ENCODE data around the gene CHMP1A. TPM values are rescaled to one million over a fixed set of nuclear protein-coding genes. Genes with fewer than 3 reads are reported as not detected.

CHMP1A gene
- total and polyA plus RNA-seq, 2 experiments from 2014 or later: 42.3 to 81.9 TPM

DNA sequence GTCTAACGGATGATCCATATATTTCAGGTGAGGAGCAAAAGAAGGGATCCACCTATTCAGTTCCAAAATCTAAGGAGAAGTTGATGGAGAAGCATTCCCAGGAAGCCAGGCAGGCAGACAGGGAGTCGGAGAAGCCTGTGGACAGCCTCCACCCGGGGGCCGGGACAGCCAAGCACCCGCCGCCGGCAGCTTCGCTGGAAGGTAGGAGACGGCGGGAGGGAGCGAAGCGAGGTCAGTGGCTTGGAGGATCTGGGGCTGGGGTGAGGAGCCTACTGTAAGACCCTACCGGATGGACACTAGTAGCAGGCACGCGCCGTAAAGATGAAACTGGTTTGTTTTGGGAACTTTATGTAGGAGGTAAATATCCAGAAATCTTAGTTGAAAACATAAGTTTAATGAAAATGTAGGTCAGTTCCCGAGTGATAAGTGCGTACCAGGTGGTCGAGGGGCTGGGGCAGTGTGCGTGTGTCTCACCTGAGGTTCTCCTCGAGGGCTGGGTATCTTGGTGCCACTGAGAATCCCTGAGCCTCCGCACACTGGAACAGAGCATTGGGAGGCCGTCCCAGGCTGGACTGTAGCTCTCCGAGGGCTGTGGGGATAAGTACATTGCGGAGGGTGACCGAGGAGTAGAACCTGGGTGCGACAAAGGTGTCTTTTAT, 842 bp upstream of the CHMP1A start:
- peaks cover 4% of the 10 kb centered on the region; the same call in 1 of the 2 replicates for H4K20me1 ChIP-seq (replicated peaks; ENCODE audit: insufficient read depth)
- TF ChIP-seq NANOG (IDR thresholded peaks at IDR 0.05; ENCODE audit: borderline replicate concordance) (no peak), EZH2 (IDR thresholded peaks at IDR 0.05; ENCODE audit: low read depth, unreplicated experiment) (no peak), STAT1 (IDR thresholded peaks at IDR 0.05; ENCODE audit: unreplicated experiment) (no peak), CREB1 (CRISPR knock-in tag; IDR thresholded peaks at IDR 0.05; ENCODE audit: low read depth) (no peak), ZNF331 (CRISPR knock-in tag; IDR thresholded peaks at IDR 0.05; ENCODE audit: low read depth) (no peak), JUNB (IDR thresholded peaks at IDR 0.05; ENCODE audit: unreplicated experiment) (no peak), ZNF114 (CRISPR knock-in tag; IDR thresholded peaks at IDR 0.05) (no peak), POLR2AphosphoS5 (IDR thresholded peaks at IDR 0.05; ENCODE audit: low read depth) (no peak), EZH2phosphoT487 (IDR thresholded peaks at IDR 0.05; ENCODE audit: unreplicated experiment) (no peak)
- TF ChIP-seq, protein P1, sequence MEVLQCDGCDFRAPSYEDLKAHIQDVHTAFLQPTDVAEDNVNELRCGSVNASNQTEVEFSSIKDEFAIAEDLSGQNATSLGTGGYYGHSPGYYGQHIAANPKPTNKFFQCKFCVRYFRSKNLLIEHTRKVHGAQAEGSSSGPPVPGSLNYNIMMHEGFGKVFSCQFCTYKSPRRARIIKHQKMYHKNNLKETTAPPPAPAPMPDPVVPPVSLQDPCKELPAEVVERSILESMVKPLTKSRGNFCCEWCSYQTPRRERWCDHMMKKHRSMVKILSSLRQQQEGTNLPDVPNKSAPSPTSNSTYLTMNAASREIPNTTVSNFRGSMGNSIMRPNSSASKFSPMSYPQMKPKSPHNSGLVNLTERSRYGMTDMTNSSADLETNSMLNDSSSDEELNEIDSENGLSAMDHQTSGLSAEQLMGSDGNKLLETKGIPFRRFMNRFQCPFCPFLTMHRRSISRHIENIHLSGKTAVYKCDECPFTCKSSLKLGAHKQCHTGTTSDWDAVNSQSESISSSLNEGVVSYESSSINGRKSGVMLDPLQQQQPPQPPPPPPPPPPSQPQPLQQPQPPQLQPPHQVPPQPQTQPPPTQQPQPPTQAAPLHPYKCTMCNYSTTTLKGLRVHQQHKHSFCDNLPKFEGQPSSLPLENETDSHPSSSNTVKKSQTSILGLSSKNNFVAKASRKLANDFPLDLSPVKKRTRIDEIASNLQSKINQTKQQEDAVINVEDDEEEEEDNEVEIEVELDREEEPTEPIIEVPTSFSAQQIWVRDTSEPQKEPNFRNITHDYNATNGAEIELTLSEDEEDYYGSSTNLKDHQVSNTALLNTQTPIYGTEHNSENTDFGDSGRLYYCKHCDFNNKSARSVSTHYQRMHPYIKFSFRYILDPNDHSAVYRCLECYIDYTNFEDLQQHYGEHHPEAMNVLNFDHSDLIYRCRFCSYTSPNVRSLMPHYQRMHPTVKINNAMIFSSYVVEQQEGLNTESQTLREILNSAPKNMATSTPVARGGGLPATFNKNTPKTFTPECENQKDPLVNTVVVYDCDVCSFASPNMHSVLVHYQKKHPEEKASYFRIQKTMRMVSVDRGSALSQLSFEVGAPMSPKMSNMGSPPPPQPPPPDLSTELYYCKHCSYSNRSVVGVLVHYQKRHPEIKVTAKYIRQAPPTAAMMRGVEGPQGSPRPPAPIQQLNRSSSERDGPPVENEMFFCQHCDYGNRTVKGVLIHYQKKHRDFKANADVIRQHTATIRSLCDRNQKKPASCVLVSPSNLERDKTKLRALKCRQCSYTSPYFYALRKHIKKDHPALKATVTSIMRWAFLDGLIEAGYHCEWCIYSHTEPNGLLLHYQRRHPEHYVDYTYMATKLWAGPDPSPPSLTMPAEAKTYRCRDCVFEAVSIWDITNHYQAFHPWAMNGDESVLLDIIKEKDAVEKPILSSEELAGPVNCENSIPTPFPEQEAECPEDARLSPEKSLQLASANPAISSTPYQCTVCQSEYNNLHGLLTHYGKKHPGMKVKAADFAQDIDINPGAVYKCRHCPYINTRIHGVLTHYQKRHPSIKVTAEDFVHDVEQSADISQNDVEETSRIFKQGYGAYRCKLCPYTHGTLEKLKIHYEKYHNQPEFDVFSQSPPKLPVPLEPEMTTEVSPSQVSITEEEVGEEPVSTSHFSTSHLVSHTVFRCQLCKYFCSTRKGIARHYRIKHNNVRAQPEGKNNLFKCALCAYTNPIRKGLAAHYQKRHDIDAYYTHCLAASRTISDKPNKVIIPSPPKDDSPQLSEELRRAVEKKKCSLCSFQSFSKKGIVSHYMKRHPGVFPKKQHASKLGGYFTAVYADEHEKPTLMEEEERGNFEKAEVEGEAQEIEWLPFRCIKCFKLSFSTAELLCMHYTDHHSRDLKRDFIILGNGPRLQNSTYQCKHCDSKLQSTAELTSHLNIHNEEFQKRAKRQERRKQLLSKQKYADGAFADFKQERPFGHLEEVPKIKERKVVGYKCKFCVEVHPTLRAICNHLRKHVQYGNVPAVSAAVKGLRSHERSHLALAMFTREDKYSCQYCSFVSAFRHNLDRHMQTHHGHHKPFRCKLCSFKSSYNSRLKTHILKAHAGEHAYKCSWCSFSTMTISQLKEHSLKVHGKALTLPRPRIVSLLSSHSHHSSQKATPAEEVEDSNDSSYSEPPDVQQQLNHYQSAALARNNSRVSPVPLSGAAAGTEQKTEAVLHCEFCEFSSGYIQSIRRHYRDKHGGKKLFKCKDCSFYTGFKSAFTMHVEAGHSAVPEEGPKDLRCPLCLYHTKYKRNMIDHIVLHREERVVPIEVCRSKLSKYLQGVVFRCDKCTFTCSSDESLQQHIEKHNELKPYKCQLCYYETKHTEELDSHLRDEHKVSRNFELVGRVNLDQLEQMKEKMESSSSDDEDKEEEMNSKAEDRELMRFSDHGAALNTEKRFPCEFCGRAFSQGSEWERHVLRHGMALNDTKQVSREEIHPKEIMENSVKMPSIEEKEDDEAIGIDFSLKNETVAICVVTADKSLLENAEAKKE (CRISPR knock-in tag; IDR thresholded peaks at IDR 0.05): no peak
- TF ChIP-seq, protein P2, sequence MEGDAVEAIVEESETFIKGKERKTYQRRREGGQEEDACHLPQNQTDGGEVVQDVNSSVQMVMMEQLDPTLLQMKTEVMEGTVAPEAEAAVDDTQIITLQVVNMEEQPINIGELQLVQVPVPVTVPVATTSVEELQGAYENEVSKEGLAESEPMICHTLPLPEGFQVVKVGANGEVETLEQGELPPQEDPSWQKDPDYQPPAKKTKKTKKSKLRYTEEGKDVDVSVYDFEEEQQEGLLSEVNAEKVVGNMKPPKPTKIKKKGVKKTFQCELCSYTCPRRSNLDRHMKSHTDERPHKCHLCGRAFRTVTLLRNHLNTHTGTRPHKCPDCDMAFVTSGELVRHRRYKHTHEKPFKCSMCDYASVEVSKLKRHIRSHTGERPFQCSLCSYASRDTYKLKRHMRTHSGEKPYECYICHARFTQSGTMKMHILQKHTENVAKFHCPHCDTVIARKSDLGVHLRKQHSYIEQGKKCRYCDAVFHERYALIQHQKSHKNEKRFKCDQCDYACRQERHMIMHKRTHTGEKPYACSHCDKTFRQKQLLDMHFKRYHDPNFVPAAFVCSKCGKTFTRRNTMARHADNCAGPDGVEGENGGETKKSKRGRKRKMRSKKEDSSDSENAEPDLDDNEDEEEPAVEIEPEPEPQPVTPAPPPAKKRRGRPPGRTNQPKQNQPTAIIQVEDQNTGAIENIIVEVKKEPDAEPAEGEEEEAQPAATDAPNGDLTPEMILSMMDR (conservative IDR thresholded peaks at IDR 0.05; ENCODE audit: low read depth in 2 of 2): no peak
- TF ChIP-seq, protein P3, sequence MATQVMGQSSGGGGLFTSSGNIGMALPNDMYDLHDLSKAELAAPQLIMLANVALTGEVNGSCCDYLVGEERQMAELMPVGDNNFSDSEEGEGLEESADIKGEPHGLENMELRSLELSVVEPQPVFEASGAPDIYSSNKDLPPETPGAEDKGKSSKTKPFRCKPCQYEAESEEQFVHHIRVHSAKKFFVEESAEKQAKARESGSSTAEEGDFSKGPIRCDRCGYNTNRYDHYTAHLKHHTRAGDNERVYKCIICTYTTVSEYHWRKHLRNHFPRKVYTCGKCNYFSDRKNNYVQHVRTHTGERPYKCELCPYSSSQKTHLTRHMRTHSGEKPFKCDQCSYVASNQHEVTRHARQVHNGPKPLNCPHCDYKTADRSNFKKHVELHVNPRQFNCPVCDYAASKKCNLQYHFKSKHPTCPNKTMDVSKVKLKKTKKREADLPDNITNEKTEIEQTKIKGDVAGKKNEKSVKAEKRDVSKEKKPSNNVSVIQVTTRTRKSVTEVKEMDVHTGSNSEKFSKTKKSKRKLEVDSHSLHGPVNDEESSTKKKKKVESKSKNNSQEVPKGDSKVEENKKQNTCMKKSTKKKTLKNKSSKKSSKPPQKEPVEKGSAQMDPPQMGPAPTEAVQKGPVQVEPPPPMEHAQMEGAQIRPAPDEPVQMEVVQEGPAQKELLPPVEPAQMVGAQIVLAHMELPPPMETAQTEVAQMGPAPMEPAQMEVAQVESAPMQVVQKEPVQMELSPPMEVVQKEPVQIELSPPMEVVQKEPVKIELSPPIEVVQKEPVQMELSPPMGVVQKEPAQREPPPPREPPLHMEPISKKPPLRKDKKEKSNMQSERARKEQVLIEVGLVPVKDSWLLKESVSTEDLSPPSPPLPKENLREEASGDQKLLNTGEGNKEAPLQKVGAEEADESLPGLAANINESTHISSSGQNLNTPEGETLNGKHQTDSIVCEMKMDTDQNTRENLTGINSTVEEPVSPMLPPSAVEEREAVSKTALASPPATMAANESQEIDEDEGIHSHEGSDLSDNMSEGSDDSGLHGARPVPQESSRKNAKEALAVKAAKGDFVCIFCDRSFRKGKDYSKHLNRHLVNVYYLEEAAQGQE (IDR thresholded peaks at IDR 0.05; ENCODE audit: unreplicated experiment): no peak
- TF ChIP-seq, protein P4, sequence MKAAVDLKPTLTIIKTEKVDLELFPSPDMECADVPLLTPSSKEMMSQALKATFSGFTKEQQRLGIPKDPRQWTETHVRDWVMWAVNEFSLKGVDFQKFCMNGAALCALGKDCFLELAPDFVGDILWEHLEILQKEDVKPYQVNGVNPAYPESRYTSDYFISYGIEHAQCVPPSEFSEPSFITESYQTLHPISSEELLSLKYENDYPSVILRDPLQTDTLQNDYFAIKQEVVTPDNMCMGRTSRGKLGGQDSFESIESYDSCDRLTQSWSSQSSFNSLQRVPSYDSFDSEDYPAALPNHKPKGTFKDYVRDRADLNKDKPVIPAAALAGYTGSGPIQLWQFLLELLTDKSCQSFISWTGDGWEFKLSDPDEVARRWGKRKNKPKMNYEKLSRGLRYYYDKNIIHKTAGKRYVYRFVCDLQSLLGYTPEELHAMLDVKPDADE (IDR thresholded peaks at IDR 0.05): no peak
- H3K36me3 Mint-ChIP-seq (ENCODE audit: low read depth): peaks cover 48% of the 10 kb centered on the region
- H3K27ac ChIP-seq (ENCODE audit: low read depth): no peak overlapping the region
- H3K27me3 ChIP-seq (ENCODE audit: insufficient read depth): no peaks in the 10 kb centered on the region
- H3F3A ChIP-seq (replicated peaks; ENCODE audit: low read depth): no peaks in the 10 kb centered on the region
- H3K4me3 ChIP-seq: peak overlapping the region; percentile 95
- DNase-seq (ENCODE audit: low spot score): no peak
- peak overlapping the region; percentile 90 for H3K4me3 Mint-ChIP-seq
- H3K9me3 Mint-ChIP-seq: no peaks in the 10 kb centered on the region
- peak overlapping the region; percentile 77 for H3K27ac Mint-ChIP-seq
- peak overlapping the region; percentile 98 for H2AFZ ChIP-seq
- peaks cover 6% of the 10 kb centered on the region for H3K27me3 Mint-ChIP-seq (ENCODE audit: insufficient read depth, low read depth, poor library complexity)
- H3K79me2 ChIP-seq (replicated peaks; ENCODE audit: insufficient read depth): peaks cover 49% of the 10 kb centered on the region
- no peaks in the 10 kb centered on the region for H3K9me2 ChIP-seq (ENCODE audit: insufficient read depth)
- H3K36me3 ChIP-seq (ENCODE audit: insufficient read depth): peaks cover 12% of the 10 kb centered on the region
- peak; percentile 52 for ATAC-seq
- peak overlapping the region; percentile 98 for H3K4me2 ChIP-seq
- peaks cover 7% of the 10 kb centered on the region; the same call in 1 of the 2 replicates for H3K4me1 ChIP-seq (ENCODE audit: insufficient read depth)
- H3K4me1 Mint-ChIP-seq: peaks cover 8% of the 10 kb centered on the region

Data from GM23338 (cell line).